ENCODE results near the gene TRPT1.

TRPT1 gene

GRCh38 chr11:64176751-64177150, 49.2 kb downstream of the TRPT1 start:
- Histone ChIP-seq H3K4me1 (ENCODE audit: insufficient read depth, low read length) (peaks cover 12% of the 10 kb centered on the region), H3K27ac (ENCODE audit: low read depth, low read length) (no peak overlapping the region), H3K36me3 (ENCODE audit: insufficient read depth, low read length) (no peaks in the 10 kb centered on the region), H3K9me3 (ENCODE audit: low read length) (no peaks in the 10 kb centered on the region), H3K4me3 (ENCODE audit: low read depth in 1 of 2, low read length in 2 of 2) (no peak overlapping the region), H3K27me3 (ENCODE audit: control insufficient read depth in 1 of 2, insufficient read depth in 2 of 2, low read length in 2 of 2) (no peaks in the 10 kb centered on the region), H3K9ac (ENCODE audit: low read length) (no peak overlapping the region)
